ENCODE measurements around the gene EEFSEC.

DNA sequence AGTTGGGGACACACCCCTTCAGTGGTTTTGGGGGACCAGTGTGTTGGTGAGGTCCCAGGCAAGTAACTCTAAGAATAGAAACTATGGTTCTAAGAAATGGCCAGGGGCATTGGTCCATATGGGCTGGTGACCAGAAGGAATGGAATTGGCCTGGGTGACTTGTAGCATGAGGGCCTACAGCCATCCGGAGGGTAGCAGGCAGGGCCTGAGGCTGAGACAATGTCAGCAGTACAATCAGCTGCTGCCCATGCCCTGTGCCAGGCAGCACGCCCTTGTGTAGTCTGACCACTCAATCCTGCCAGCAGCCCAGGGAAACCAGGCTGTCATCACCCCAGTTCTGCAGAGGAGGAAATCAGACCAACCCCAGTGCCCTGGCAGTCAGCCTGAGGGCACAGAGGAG is 212.9 kb downstream of the EEFSEC start:
- TF ChIP-seq CTCF (conservative IDR thresholded peaks at IDR 0.05; ENCODE audit: low read length) (no peak), EZH2phosphoT487 (IDR thresholded peaks at IDR 0.05; ENCODE audit: borderline replicate concordance, low read depth, low read length) (no peak)

Measured in OCI-LY7 (cell line).